ENCODE results near the gene CAMK2D. TPM values are rescaled to one million over a fixed set of nuclear protein-coding genes. Genes with fewer than 3 reads are reported as not detected.

Gene CAMK2D
- total and polyA plus RNA-seq, 2 experiments from 2014 or later, result 36.8 to 99.1 TPM

- DNase-seq (ENCODE audit: low spot score), result no peak
These were observed 309.4 kb downstream of the CAMK2D start for GRCh38 chr4:113452152-113452551.

DNA sequence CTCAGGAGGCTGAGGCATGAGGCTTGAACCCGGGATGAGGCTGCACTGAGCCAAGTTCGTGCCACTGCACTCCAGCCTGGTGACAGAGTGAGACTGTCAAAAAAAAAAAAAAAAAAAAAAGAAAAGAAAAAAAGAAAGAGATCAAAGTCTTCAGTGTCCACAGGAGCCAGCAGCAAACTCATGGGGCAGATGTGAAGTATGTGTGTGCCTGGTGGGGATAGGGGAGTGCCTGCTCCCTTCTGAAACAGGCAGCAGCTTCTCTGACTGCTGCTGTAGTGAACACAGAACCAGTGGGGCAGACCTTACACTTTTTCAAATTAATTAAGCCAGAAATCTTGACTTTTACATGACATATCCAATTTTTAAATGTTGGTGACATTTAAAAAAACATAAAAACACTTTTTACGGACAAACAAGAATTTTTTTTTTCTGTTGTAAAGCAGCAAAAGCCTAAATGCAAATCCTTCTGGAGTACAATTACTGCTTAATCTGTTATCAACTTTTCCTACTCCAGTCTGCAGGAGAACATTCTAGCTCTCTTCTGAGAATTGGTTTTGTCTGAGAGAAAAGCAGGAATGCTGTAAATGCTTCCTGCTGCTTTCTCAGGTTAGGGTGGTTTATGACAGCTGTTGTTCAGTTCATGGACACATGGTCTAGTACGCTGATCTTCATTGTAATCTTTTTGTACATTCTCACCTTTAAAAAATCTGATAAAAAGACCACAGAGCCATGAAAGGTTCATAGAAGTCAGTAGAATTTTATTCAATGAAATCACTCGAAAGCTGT is 311.1 kb downstream of the CAMK2D start:
- no peak for TF ChIP-seq EZH2 (IDR thresholded peaks at IDR 0.05; ENCODE audit: borderline replicate concordance)
- TF ChIP-seq EZH2phosphoT487 (IDR thresholded peaks at IDR 0.05; ENCODE audit: low read depth, severe bottlenecking, unreplicated experiment), result no peak
- TF ChIP-seq, protein P1, sequence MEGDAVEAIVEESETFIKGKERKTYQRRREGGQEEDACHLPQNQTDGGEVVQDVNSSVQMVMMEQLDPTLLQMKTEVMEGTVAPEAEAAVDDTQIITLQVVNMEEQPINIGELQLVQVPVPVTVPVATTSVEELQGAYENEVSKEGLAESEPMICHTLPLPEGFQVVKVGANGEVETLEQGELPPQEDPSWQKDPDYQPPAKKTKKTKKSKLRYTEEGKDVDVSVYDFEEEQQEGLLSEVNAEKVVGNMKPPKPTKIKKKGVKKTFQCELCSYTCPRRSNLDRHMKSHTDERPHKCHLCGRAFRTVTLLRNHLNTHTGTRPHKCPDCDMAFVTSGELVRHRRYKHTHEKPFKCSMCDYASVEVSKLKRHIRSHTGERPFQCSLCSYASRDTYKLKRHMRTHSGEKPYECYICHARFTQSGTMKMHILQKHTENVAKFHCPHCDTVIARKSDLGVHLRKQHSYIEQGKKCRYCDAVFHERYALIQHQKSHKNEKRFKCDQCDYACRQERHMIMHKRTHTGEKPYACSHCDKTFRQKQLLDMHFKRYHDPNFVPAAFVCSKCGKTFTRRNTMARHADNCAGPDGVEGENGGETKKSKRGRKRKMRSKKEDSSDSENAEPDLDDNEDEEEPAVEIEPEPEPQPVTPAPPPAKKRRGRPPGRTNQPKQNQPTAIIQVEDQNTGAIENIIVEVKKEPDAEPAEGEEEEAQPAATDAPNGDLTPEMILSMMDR (IDR thresholded peaks at IDR 0.05; ENCODE audit: poor library complexity), result no peak
- WGBS (ENCODE audit: low lambda C conversion rate, missing lambda C conversion rate), result 93% methylated on average over 5 of the region's 5 CpGs

More at GRCh38 chr4:113452152-113452551, 309.4 kb downstream of the CAMK2D start:
- 97% methylated on average over 1 of the region's 1 CpG for WGBS (ENCODE audit: low lambda C conversion rate, missing lambda C conversion rate)
- Histone ChIP-seq H3K4me2 (no peak overlapping the region), H3K4me3 (no peak overlapping the region), H3K36me3 (replicated peaks; ENCODE audit: insufficient read depth, low read depth) (no peaks in the 10 kb centered on the region), H3K9me2 (replicated peaks; ENCODE audit: insufficient read depth) (no peaks in the 10 kb centered on the region), H3K27me3 (no peaks in the 10 kb centered on the region), H3K27ac (no peak overlapping the region), H3K4me1 (ENCODE audit: insufficient read depth) (no peaks in the 10 kb centered on the region), H3K9me3 (ENCODE audit: low read depth) (no peaks in the 10 kb centered on the region), H3K79me2 (no peaks in the 10 kb centered on the region), H4K20me1 (ENCODE audit: insufficient read depth, poor library complexity, severe bottlenecking) (no peaks in the 10 kb centered on the region), H2AFZ (no peak overlapping the region)
- no peak for TF ChIP-seq EZH2phosphoT487 (IDR thresholded peaks at IDR 0.05; ENCODE audit: low read depth, severe bottlenecking, unreplicated experiment)
- no peak for TF ChIP-seq EZH2 (IDR thresholded peaks at IDR 0.05; ENCODE audit: borderline replicate concordance)
- TF ChIP-seq, protein P1 (IDR thresholded peaks at IDR 0.05; ENCODE audit: poor library complexity), result no peak

GRCh38 chr4:113449410-113449974 is 312.0 kb downstream of the CAMK2D start:
- WGBS (ENCODE audit: low lambda C conversion rate, missing lambda C conversion rate), result 61% methylated on average over 1 of the region's 1 CpG
- H4K20me1 ChIP-seq (ENCODE audit: insufficient read depth, poor library complexity, severe bottlenecking), result no peaks in the 10 kb centered on the region
- H3K9me2 ChIP-seq (replicated peaks; ENCODE audit: insufficient read depth), result no peaks in the 10 kb centered on the region
- peaks cover 3% of the 10 kb centered on the region for H3K4me1 ChIP-seq (ENCODE audit: insufficient read depth)
- peak; percentile 25 for DNase-seq (ENCODE audit: low spot score)
- H3K9me3 ChIP-seq (ENCODE audit: low read depth), result no peaks in the 10 kb centered on the region
- no peak overlapping the region for H3K4me3 ChIP-seq
- TF ChIP-seq EZH2phosphoT487 (IDR thresholded peaks at IDR 0.05; ENCODE audit: low read depth, severe bottlenecking, unreplicated experiment) (no peak), EZH2 (IDR thresholded peaks at IDR 0.05; ENCODE audit: borderline replicate concordance) (no peak)
- TF ChIP-seq, protein P1 (IDR thresholded peaks at IDR 0.05; ENCODE audit: poor library complexity), result no peak
- H3K36me3 ChIP-seq (replicated peaks; ENCODE audit: insufficient read depth, low read depth), result no peaks in the 10 kb centered on the region
- H3K27me3 ChIP-seq, result no peaks in the 10 kb centered on the region
- H3K79me2 ChIP-seq, result no peaks in the 10 kb centered on the region
- no peak overlapping the region for H2AFZ ChIP-seq
- no peak overlapping the region for H3K27ac ChIP-seq
- no peak overlapping the region for H3K4me2 ChIP-seq

More for the DNA sequence above, 311.1 kb downstream of the CAMK2D start:
- H3K4me3 ChIP-seq, result no peak overlapping the region
- no peaks in the 10 kb centered on the region for H3K27me3 ChIP-seq
- no peaks in the 10 kb centered on the region for H3K9me2 ChIP-seq (replicated peaks; ENCODE audit: insufficient read depth)
- no peaks in the 10 kb centered on the region for H4K20me1 ChIP-seq (ENCODE audit: insufficient read depth, poor library complexity, severe bottlenecking)
- H3K4me2 ChIP-seq, result no peak overlapping the region
- H3K4me1 ChIP-seq (ENCODE audit: insufficient read depth), result peaks cover 2% of the 10 kb centered on the region
- no peaks in the 10 kb centered on the region for H3K79me2 ChIP-seq
- no peaks in the 10 kb centered on the region for H3K36me3 ChIP-seq (replicated peaks; ENCODE audit: insufficient read depth, low read depth)
- H3K9me3 ChIP-seq (ENCODE audit: low read depth), result no peaks in the 10 kb centered on the region
- no peak for DNase-seq (ENCODE audit: low spot score)
- H3K27ac ChIP-seq, result no peak overlapping the region
- H2AFZ ChIP-seq, result no peak overlapping the region

All from hepatocyte (in vitro differentiated cells).